Naive B cell (primary cell): ENCODE measurements around the gene C6orf136. TPM values are rescaled to one million over a fixed set of nuclear protein-coding genes. Genes with fewer than 3 reads are reported as not detected.

Source experiments
- ATAC-seq, 2 donors: fragments of 150-1000 bp; cut with Tn5 transposase; 2 replicates each; pipeline ENCODE4 v1.10.0; 2021; ENCODE audit warnings: low read depth in 2 of 2, mild to moderate bottlenecking in 2 of 2, moderate library complexity in 2 of 2
- DNase-seq: peaks from one replicate; pipeline ENCODE4 v3.0.0; 2022
- H3K27ac Mint-ChIP-seq, 6 donors: one replicate each; pipeline ENCODE4 v1.8.0; 2020 to 2022; ENCODE audit warnings: mild to moderate bottlenecking in 6 of 6, mixed read lengths in 6 of 6, moderate library complexity in 5 of 6, inconsistent platforms in 2 of 6
- H3K27me3 Mint-ChIP-seq, 3 donors: one replicate each; pipeline ENCODE4 v1.8.0; 2021 to 2022; ENCODE audit warnings: mixed read lengths in 3 of 3, mild to moderate bottlenecking in 1 of 3
- H3K36me3 Mint-ChIP-seq, 2 donors: one replicate each; pipeline ENCODE4 v1.8.0; 2020 to 2022; ENCODE audit warnings: mixed read lengths in 2 of 2, inconsistent platforms in 1 of 2, mild to moderate bottlenecking in 1 of 2
- H3K4me1 Mint-ChIP-seq, 3 donors: one replicate each; pipeline ENCODE4 v1.8.0; 2020 to 2022; ENCODE audit warnings: mixed read lengths in 3 of 3, inconsistent platforms in 1 of 3, mild to moderate bottlenecking in 1 of 3, moderate library complexity in 1 of 3
- H3K4me3 Mint-ChIP-seq, 8 donors: one replicate each; pipeline ENCODE4 v1.8.0; 2020 to 2022; ENCODE audit warnings: mild to moderate bottlenecking in 8 of 8, mixed read lengths in 8 of 8, moderate library complexity in 8 of 8, inconsistent platforms in 2 of 8
- H3K9me3 Mint-ChIP-seq, 7 donors: one replicate each; pipeline ENCODE4 v1.8.0; 2020 to 2022; ENCODE audit warnings: mixed read lengths in 7 of 7, mild to moderate bottlenecking in 5 of 7, inconsistent platforms in 2 of 7, moderate library complexity in 1 of 7
- polyA plus RNA-seq, 6 donors: library from polyadenylated mRNA; unstranded; fragments of 300-500 nt; fragmentation: Illumina TruSeq; gene quantifications; one replicate each; pipeline ENCODE4 v1.2.3, GENCODE V29; 2021; ENCODE audit warnings: low read depth in 6 of 6

C6orf136 gene
- polyA plus RNA-seq, 6 donors from 2014 or later = 8.1 to 15.5 (median 12.2) TPM

DNA sequence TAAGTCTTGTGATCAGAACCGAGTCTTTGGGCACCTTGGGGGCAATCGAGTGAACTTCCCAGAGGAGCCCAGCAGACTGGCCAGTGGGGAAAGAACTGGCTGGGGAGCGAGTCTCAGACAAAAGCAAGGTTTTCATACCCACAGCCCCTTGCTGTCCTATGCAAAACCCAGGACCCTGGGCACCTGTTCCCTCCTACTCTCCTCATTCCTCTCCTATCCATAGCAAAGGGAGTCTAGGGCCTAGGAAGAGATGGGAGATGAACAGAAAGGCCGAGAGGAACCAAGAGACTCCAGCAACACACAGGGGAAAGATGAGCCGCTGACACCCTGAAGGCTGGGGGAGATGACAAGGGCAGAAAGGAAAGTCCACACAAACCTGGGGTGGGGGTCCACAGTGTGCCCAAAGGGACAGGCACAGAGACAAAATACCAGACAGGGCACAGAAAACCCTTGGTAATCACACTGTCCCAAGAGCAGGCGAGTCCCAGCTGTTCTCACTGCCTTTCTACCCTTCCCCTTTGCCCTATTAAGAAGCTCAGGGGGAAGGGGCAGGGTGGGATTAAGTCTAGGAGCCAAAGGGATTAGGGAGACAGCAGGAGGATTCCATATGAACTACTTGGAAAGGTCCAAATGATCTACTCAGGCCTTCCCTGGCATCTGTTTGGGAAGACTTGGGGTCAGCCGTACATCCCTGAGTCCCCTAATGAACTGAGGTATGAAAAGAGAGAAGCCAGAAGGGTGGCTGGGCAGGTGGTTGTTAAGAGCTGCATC lies 33.0 kb downstream of the C6orf136 start:
- DNase-seq (no peak), ATAC-seq (no peak)
- Mint-ChIP-seq H3K27me3 (no peaks in the 10 kb centered on the region), H3K9me3 (no peaks in the 10 kb centered on the region), H3K4me3 (peak overlapping the region; percentile 93 to 100 (median 98)), H3K4me1 (peaks cover 54 to 63% (median 56%) of the 10 kb centered on the region in 3 donors), H3K36me3 (peaks cover 8 to 51% of the 10 kb centered on the region in 2 donors), H3K27ac (peak overlapping the region; percentile 21 to 99 (median 82))

DNA sequence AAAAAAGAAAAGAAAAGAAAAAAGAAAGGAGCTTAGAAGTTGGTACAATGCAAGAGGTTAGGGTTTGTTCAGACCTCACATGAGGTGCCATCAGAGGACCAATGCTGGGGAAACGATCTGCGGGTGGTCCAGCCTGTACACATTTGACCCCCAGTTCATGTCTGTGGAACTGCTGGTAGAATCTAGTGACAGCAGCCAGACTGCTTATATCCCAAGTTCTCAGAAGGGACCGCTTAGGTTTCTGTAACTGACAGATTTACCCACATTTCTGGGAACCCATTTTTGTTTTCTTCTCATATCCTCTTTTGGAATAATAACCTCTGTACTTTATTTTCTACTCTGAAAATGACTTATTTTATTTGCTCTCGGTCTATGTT lies 34.8 kb downstream of the C6orf136 start:
- no peaks in the 10 kb centered on the region for H3K27me3 Mint-ChIP-seq
- no peak for ATAC-seq
- H3K4me3 Mint-ChIP-seq = peak overlapping the region; percentile 93 to 100 (median 98)
- peak overlapping the region; percentile 95 to 100 (median 98) for H3K27ac Mint-ChIP-seq
- no peak for DNase-seq
- H3K36me3 Mint-ChIP-seq = peaks cover 0 to 58% of the 10 kb centered on the region in 2 donors
- peaks cover 49 to 69% (median 57%) of the 10 kb centered on the region in 3 donors for H3K4me1 Mint-ChIP-seq
- peaks cover 0 to 2% (median 0%) of the 10 kb centered on the region in 7 donors for H3K9me3 Mint-ChIP-seq

GRCh38 chr6:30682143-30683117 lies 35.5 kb downstream of the C6orf136 start:
- DNase-seq (peak; percentile 95), ATAC-seq (peak; percentile 73 to 76)
- Mint-ChIP-seq H3K36me3 (peaks cover 0 to 58% of the 10 kb centered on the region in 2 donors), H3K27me3 (no peaks in the 10 kb centered on the region), H3K27ac (peak overlapping the region; percentile 95 to 100 (median 98)), H3K4me1 (peaks cover 46 to 71% (median 58%) of the 10 kb centered on the region in 3 donors), H3K4me3 (peak overlapping the region; percentile 93 to 100 (median 98)), H3K9me3 (peaks cover 0 to 2% (median 0%) of the 10 kb centered on the region in 7 donors)

- Mint-ChIP-seq H3K9me3 (peaks cover 0 to 2% (median 0%) of the 10 kb centered on the region in 7 donors), H3K4me3 (peak overlapping the region; percentile 93 to 100 (median 98)), H3K4me1 (peaks cover 56 to 80% (median 68%) of the 10 kb centered on the region in 3 donors), H3K36me3 (peaks cover 0 to 58% of the 10 kb centered on the region in 2 donors), H3K27ac (peak overlapping the region; percentile 95 to 100 (median 98)), H3K27me3 (no peaks in the 10 kb centered on the region)
- no peak for DNase-seq
- ATAC-seq = no peak
These were observed 36.4 kb downstream of the C6orf136 start for GRCh38 chr6:30683183-30683979.

GRCh38 chr6:30683980-30684338 lies 37.0 kb downstream of the C6orf136 start:
- Mint-ChIP-seq H3K9me3 (peaks cover 0 to 2% (median 0%) of the 10 kb centered on the region in 7 donors), H3K4me1 (peaks cover 56 to 84% (median 70%) of the 10 kb centered on the region in 3 donors), H3K27me3 (no peaks in the 10 kb centered on the region), H3K4me3 (peak overlapping the region; percentile 93 to 100 (median 98)), H3K36me3 (peaks cover 0 to 54% of the 10 kb centered on the region in 2 donors), H3K27ac (peak overlapping the region; percentile 1 to 100 (median 98))
- ATAC-seq = no peak
- no peak for DNase-seq

DNA sequence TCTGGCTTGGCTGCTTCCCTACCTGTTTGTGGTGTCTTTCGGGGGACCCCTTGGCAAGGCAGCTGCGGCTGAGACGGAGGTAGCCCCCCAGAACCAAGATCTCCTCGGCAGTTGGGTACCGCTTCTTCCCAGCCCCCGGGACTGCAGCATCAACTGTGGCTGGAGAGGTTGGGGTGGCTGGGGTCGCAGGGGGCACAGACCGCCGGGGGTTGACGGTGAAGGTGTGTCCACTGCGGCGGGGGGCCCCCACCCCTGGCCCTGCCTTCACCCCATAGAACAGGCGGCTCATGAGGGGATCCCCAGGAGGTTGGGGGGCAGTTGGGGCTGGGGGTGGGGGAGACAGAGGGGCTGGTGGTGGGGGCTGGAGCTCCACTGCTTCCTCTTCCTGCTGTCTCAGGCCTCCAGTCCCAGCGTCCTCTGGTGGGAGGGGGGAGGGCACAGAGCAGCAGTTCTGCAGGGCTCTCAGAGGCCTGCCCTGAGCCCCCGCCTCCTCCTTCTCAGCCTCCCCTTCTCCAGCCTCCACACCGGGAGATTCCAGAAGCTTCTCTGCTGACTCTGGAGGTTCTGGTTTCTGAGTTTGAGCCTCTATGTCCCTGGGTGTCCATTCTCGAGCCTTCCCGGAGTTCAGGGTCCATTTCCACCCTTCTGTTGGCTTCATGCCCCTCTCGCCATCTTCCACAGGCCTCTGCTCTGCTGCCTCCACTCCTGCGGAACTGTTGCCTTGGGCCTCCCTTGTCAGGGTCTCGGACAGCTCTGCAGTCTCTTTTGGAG lies 37.6 kb downstream of the C6orf136 start:
- DNase-seq = no peak
- Mint-ChIP-seq H3K9me3 (peaks cover 0 to 2% (median 0%) of the 10 kb centered on the region in 7 donors), H3K4me1 (peaks cover 56 to 84% (median 70%) of the 10 kb centered on the region in 3 donors), H3K36me3 (peaks cover 0 to 48% of the 10 kb centered on the region in 2 donors), H3K27me3 (no peaks in the 10 kb centered on the region), H3K27ac (peak overlapping the region; percentile 1 to 100 (median 98)), H3K4me3 (peak overlapping the region; percentile 93 to 100 (median 98))
- no peak for ATAC-seq

- H3K36me3 Mint-ChIP-seq = peaks cover 0 to 47% of the 10 kb centered on the region in 2 donors
- peaks cover 0 to 2% (median 0%) of the 10 kb centered on the region in 7 donors for H3K9me3 Mint-ChIP-seq
- H3K4me1 Mint-ChIP-seq = peaks cover 56 to 84% (median 70%) of the 10 kb centered on the region in 3 donors
- H3K27ac Mint-ChIP-seq = peak overlapping the region; percentile 89 to 99 (median 96)
- no peak for DNase-seq
- no peak for ATAC-seq
- peak overlapping the region; percentile 93 to 100 (median 98) for H3K4me3 Mint-ChIP-seq
- no peaks in the 10 kb centered on the region for H3K27me3 Mint-ChIP-seq
These were observed 38.5 kb downstream of the C6orf136 start for GRCh38 chr6:30685157-30686008.

GRCh38 chr6:30686009-30686907 lies 39.3 kb downstream of the C6orf136 start, which contains the start of gene PPP1R18:
PPP1R18 (minus strand) TSS chr6:30686645; CDS start chr6:30686018, 627 bp downstream.
- H3K4me1 Mint-ChIP-seq = peaks cover 55 to 84% (median 68%) of the 10 kb centered on the region in 3 donors
- H3K9me3 Mint-ChIP-seq = peaks cover 0 to 2% (median 0%) of the 10 kb centered on the region in 7 donors
- H3K27me3 Mint-ChIP-seq = no peaks in the 10 kb centered on the region
- peaks cover 0 to 42% of the 10 kb centered on the region in 2 donors for H3K36me3 Mint-ChIP-seq
- H3K4me3 Mint-ChIP-seq = peak within 1 kb of the TSS; percentile 93 to 100 (median 98)
- ATAC-seq (peak; percentile 43 to 45), DNase-seq (peak; percentile 74)
- H3K27ac Mint-ChIP-seq = peak within 1 kb of the TSS; percentile 95 to 99 (median 96)

DNA sequence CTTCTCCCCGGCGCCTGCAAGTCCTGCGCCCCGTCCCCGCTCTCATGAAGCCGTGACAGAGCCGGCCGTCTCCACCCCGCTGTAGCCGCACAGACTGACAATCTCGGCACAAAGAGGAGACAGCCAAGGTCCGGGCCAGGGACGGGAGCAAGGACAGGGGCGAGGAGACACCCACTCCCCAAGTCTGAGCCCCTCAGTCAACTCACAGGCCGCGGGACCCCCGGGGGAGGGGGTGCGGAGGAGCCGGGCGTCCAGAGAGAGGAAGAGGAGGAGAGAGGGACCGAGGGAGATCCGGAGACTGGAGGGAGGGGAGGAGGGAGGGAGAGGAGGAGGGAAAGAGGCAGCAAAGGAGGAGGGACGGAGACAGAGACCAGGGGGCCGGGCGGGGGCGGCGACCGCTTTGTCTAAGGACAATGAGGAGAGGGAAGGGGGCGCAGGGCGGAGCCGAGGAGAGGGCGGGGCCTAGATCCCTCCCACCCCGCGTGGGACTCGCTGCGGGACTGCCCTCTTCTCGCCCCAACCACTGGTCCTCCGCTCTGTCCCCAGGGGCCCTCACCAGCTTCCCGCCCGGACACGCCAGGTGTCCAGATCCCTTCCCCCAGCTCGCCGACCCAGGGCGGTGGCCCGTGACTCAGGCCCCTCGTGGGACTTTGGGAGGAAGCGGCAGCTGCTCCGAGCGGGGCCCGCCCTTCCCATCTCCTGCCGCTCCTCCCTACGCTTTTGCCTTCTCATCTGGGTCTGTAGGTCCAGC lies 40.1 kb downstream of the C6orf136 start:
- H3K27me3 Mint-ChIP-seq = no peaks in the 10 kb centered on the region
- H3K4me3 Mint-ChIP-seq = peak overlapping the region; percentile 93 to 100 (median 98)
- H3K9me3 Mint-ChIP-seq = peaks cover 0 to 2% (median 0%) of the 10 kb centered on the region in 7 donors
- DNase-seq (peak; percentile 82), ATAC-seq (peak; percentile 27)
- peaks cover 54 to 82% (median 67%) of the 10 kb centered on the region in 3 donors for H3K4me1 Mint-ChIP-seq
- peaks cover 0 to 39% of the 10 kb centered on the region in 2 donors for H3K36me3 Mint-ChIP-seq
- H3K27ac Mint-ChIP-seq = peak overlapping the region; percentile 92 to 98 (median 95)
